CD4-positive, alpha-beta T cell (primary cell): ENCODE measurements around the gene QKI. TPM values are rescaled to one million over a fixed set of nuclear protein-coding genes. Genes with fewer than 3 reads are reported as not detected.

Source experiments
- ATAC-seq: fragments of 200-7000 bp; cut with Tn5 transposase; one replicate; pipeline ENCODE4 v1.10.0; 2022; ENCODE audit warnings: mild to moderate bottlenecking; ENCODE audit not compliant: poor library complexity
- CTCF ChIA-PET: fragments of 350-600 bp; sonication (Branson Sonifier 250); formaldehyde crosslinking; loops from one replicate; lab custom pipeline; 2021; ENCODE audit warnings: antibody characterized with exemption, inconsistent platforms; lab: Charles Lee
- POLR2A ChIA-PET: fragments of 350-600 bp; sonication (Branson Sonifier 250); formaldehyde crosslinking; loops from one replicate; lab custom pipeline; 2021; ENCODE audit warnings: antibody characterized with exemption, inconsistent platforms; lab: Charles Lee
- DNase-seq, 14 experiments: peaks; one replicate each; pipeline ENCODE4 v3.0.0-alpha.2; 2013 to 2020; ENCODE audit warnings: mixed read lengths in 2 of 14
- H3K27ac ChIP-seq, 2 donors: one replicate each; pipeline versions ENCODE4 v1.5.1 to v1.7.0; 2013; ENCODE audit warnings: low read length in 2 of 2, low read depth in 1 of 2, mild to moderate bottlenecking in 1 of 2
- H3K27me3 ChIP-seq, 2 experiments: 1 replicate in 1 of 2; 2 replicates in 1 of 2; pipeline versions ENCODE4 v1.6.1 to v1.7.0; 2013; ENCODE audit warnings: low read length in 2 of 2, control low read depth in 1 of 2, mild to moderate bottlenecking in 1 of 2, moderate library complexity in 1 of 2; ENCODE audit not compliant: insufficient read depth in 2 of 2, control insufficient read depth in 1 of 2
- H3K36me3 ChIP-seq: one replicate; pipeline ENCODE4 v1.6.1; 2013; ENCODE audit warnings: low read length, control low read depth; ENCODE audit not compliant: insufficient read depth
- H3K4me1 ChIP-seq: one replicate; pipeline ENCODE4 v1.6.1; 2013; ENCODE audit warnings: low read length, control low read depth; ENCODE audit not compliant: insufficient read depth
- H3K4me3 ChIP-seq: one replicate; pipeline ENCODE4 v1.5.1; 2013; ENCODE audit warnings: mild to moderate bottlenecking, low read length, moderate library complexity
- H3K9me3 ChIP-seq, 2 experiments: 1 replicate in 1 of 2; 2 replicates in 1 of 2; pipeline versions ENCODE4 v1.6.1 to v1.7.0; 2013; ENCODE audit warnings: low read length in 2 of 2, mild to moderate bottlenecking in 2 of 2, control low read depth in 1 of 2, moderate library complexity in 1 of 2; ENCODE audit not compliant: control insufficient read depth in 1 of 2, insufficient read depth in 1 of 2
- H3K27ac Mint-ChIP-seq: one replicate; pipeline ENCODE4 v1.8.0; 2020; ENCODE audit warnings: mixed read lengths
- H3K27me3 Mint-ChIP-seq: one replicate; pipeline ENCODE4 v1.8.0; 2021; ENCODE audit warnings: mixed read lengths
- H3K36me3 Mint-ChIP-seq: one replicate; pipeline ENCODE4 v1.8.0; 2021; ENCODE audit warnings: low read depth, mixed read lengths
- H3K4me1 Mint-ChIP-seq: one replicate; pipeline ENCODE4 v1.8.0; 2021; ENCODE audit warnings: low read depth, mixed read lengths
- H3K4me3 Mint-ChIP-seq: one replicate; pipeline ENCODE4 v1.8.0; 2020; ENCODE audit warnings: mild to moderate bottlenecking, mixed read lengths
- H3K9me3 Mint-ChIP-seq: one replicate; pipeline ENCODE4 v1.8.0; 2020; ENCODE audit warnings: mixed read lengths
- intact Hi-C, 2 experiments: fragments of 100-400 bp; cut with DNase I in 1 of 2; cut with micrococcal nuclease in 1 of 2; formaldehyde crosslinking; loops; one replicate each; pipeline versions ENCODE4 v1.15.1 to v1.9.0; 2023 to 2025; cut with DNase I, micrococcal nuclease
- total RNA-seq, 174 experiments: library from RNA in 2 of 174; stranded (reverse) in 2 of 174; gene quantifications; one replicate each; pipeline ENCODE4 v1.2.3 and lab custom pipeline; 2021 to 2026
- TF ChIP-seq, protein P1 (sequence below): fragments of 200-600 bp; IDR thresholded peaks from one replicate; pipeline ENCODE4 v1.8.0; 2022; ENCODE audit warnings: antibody characterized with exemption, mild to moderate bottlenecking

QKI gene
- total RNA-seq, 2 experiments from 2014 or later, result 60.7 to 67.3 TPM

- Histone ChIP-seq H3K4me1 (no peaks in the 10 kb centered on the region), H3K27ac (no peak overlapping the region), H3K9me3 (peaks cover 20 to 34% of the 10 kb centered on the region in 2 experiments), H3K27me3 (no peaks in the 10 kb centered on the region), H3K36me3 (no peaks in the 10 kb centered on the region), H3K4me3 (no peak overlapping the region)
- POLR2A ChIA-PET, result no interaction called here
- peaks cover 68% of the 10 kb centered on the region for H3K36me3 Mint-ChIP-seq
- CTCF ChIA-PET, result no interaction called here
- TF ChIP-seq, protein P1, sequence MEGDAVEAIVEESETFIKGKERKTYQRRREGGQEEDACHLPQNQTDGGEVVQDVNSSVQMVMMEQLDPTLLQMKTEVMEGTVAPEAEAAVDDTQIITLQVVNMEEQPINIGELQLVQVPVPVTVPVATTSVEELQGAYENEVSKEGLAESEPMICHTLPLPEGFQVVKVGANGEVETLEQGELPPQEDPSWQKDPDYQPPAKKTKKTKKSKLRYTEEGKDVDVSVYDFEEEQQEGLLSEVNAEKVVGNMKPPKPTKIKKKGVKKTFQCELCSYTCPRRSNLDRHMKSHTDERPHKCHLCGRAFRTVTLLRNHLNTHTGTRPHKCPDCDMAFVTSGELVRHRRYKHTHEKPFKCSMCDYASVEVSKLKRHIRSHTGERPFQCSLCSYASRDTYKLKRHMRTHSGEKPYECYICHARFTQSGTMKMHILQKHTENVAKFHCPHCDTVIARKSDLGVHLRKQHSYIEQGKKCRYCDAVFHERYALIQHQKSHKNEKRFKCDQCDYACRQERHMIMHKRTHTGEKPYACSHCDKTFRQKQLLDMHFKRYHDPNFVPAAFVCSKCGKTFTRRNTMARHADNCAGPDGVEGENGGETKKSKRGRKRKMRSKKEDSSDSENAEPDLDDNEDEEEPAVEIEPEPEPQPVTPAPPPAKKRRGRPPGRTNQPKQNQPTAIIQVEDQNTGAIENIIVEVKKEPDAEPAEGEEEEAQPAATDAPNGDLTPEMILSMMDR, result no peak
- peaks cover 18% of the 10 kb centered on the region for H3K4me1 Mint-ChIP-seq
- no peak overlapping the region for H3K27ac Mint-ChIP-seq
- H3K4me3 Mint-ChIP-seq, result no peak overlapping the region
- peaks cover 32% of the 10 kb centered on the region for H3K9me3 Mint-ChIP-seq
- DNase-seq (no peak), ATAC-seq (no peak)
- intact Hi-C loops, result no loop called here
- H3K27me3 Mint-ChIP-seq, result no peaks in the 10 kb centered on the region
These were observed 90.6 kb downstream of the QKI start for GRCh38 chr6:163504984-163505640.

GRCh38 chr6:163507965-163508364 lies 93.4 kb downstream of the QKI start:
- Histone ChIP-seq H3K27me3 (no peaks in the 10 kb centered on the region), H3K4me3 (no peak overlapping the region), H3K27ac (no peak overlapping the region), H3K9me3 (peaks cover 20 to 34% of the 10 kb centered on the region in 2 experiments), H3K4me1 (no peaks in the 10 kb centered on the region), H3K36me3 (no peaks in the 10 kb centered on the region)
- Mint-ChIP-seq H3K4me3 (no peak overlapping the region), H3K4me1 (peaks cover 9% of the 10 kb centered on the region), H3K27ac (no peak overlapping the region), H3K9me3 (peaks cover 29% of the 10 kb centered on the region), H3K36me3 (peaks cover 57% of the 10 kb centered on the region), H3K27me3 (no peaks in the 10 kb centered on the region)
- intact Hi-C loops, result no loop called here
- ChIA-PET CTCF (no interaction called here), POLR2A (no interaction called here)
- DNase-seq, result no peak
- TF ChIP-seq, protein P1, result no peak
- ATAC-seq, result no peak

- no peak overlapping the region for H3K4me3 Mint-ChIP-seq
- Histone ChIP-seq H3K9me3 (peaks cover 3 to 8% of the 10 kb centered on the region in 2 experiments), H3K4me3 (no peak overlapping the region), H3K27ac (no peak overlapping the region), H3K4me1 (no peaks in the 10 kb centered on the region), H3K36me3 (no peaks in the 10 kb centered on the region), H3K27me3 (no peaks in the 10 kb centered on the region)
- H3K27ac Mint-ChIP-seq, result no peak overlapping the region
- intact Hi-C loops, result no loop called here
- H3K4me1 Mint-ChIP-seq, result peaks cover 26% of the 10 kb centered on the region
- TF ChIP-seq, protein P1, result no peak
- POLR2A ChIA-PET, result no interaction called here
- peaks cover 4% of the 10 kb centered on the region for H3K9me3 Mint-ChIP-seq
- peaks cover 9% of the 10 kb centered on the region for H3K36me3 Mint-ChIP-seq
- no peak for ATAC-seq
- no peaks in the 10 kb centered on the region for H3K27me3 Mint-ChIP-seq
- no peak for DNase-seq
- CTCF ChIA-PET, result no interaction called here
These were observed 98.5 kb downstream of the QKI start for GRCh38 chr6:163513003-163513402.
